Measurements from ENCODE around the gene FOXK2.

DNA sequence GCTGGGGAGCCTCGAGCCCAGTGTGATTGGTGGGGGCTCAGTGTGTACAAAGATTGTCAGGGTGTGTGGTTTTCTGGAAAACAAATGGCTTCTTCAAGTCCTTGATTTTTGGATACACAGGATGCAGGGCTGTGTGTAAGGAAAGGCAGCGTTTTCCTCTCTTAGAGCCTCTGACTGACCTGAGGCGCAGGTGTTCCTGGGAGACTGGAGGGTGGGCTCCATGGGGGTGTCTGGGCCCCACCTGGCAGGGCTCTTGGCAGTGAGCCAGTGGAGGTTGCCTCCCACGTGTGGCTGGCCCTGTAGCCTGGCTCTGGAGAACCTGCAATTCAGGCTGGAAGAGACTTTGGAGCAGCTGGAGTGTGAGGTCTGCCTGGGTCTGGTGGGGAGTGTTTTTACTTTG lies 5.0 kb downstream of the FOXK2 start:
- TF ChIP-seq, protein P1, sequence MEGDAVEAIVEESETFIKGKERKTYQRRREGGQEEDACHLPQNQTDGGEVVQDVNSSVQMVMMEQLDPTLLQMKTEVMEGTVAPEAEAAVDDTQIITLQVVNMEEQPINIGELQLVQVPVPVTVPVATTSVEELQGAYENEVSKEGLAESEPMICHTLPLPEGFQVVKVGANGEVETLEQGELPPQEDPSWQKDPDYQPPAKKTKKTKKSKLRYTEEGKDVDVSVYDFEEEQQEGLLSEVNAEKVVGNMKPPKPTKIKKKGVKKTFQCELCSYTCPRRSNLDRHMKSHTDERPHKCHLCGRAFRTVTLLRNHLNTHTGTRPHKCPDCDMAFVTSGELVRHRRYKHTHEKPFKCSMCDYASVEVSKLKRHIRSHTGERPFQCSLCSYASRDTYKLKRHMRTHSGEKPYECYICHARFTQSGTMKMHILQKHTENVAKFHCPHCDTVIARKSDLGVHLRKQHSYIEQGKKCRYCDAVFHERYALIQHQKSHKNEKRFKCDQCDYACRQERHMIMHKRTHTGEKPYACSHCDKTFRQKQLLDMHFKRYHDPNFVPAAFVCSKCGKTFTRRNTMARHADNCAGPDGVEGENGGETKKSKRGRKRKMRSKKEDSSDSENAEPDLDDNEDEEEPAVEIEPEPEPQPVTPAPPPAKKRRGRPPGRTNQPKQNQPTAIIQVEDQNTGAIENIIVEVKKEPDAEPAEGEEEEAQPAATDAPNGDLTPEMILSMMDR (IDR thresholded peaks at IDR 0.05; ENCODE audit: extremely low read depth in 1 of 2, insufficient read depth in 1 of 2, low read depth in 1 of 2, low read length in 2 of 2): no peak
- TF ChIP-seq POLR2A (IDR thresholded peaks at IDR 0.05; ENCODE audit: low read depth, low read length) (no peak), POLR2AphosphoS5 (IDR thresholded peaks at IDR 0.05; ENCODE audit: insufficient read depth, low read depth, low read length) (no peak), JUN (IDR thresholded peaks at IDR 0.05; ENCODE audit: borderline replicate concordance, insufficient read depth, insufficient read length, low read depth) (no peak), EZH2 (IDR thresholded peaks at IDR 0.05; ENCODE audit: borderline replicate concordance, low read depth, low read length, severe bottlenecking) (no peak), GATA2 (IDR thresholded peaks at IDR 0.05; ENCODE audit: insufficient read depth, insufficient read length, low read depth, low read length) (no peak), MYC (IDR thresholded peaks at IDR 0.05; ENCODE audit: low read depth, low read length) (no peak), FOS (IDR thresholded peaks at IDR 0.05; ENCODE audit: borderline replicate concordance, insufficient read depth, low read length) (no peak)
- TF ChIP-seq, protein P2, sequence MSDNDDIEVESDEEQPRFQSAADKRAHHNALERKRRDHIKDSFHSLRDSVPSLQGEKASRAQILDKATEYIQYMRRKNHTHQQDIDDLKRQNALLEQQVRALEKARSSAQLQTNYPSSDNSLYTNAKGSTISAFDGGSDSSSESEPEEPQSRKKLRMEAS (IDR thresholded peaks at IDR 0.05; ENCODE audit: insufficient read depth, insufficient read length): no peak

Data from endothelial cell of umbilical vein (primary cell).